Glomerular visceral epithelial cell (primary cell): ENCODE measurements around the gene ZNF800.
A peak's percentile ranks its signal among the peaks of the same experiment; 100 is the strongest.
"Not testable (repeated sequence)": the region's sequence is repeated elsewhere in the genome, so short reads cannot be mapped to it uniquely, and the experiment has no call there.

Experiments used
- DNase-seq: peaks from one replicate; pipeline ENCODE4 v3.0.0-alpha.2; 2016; ENCODE audit errors: extremely low spot score

ZNF800 gene, protein sequence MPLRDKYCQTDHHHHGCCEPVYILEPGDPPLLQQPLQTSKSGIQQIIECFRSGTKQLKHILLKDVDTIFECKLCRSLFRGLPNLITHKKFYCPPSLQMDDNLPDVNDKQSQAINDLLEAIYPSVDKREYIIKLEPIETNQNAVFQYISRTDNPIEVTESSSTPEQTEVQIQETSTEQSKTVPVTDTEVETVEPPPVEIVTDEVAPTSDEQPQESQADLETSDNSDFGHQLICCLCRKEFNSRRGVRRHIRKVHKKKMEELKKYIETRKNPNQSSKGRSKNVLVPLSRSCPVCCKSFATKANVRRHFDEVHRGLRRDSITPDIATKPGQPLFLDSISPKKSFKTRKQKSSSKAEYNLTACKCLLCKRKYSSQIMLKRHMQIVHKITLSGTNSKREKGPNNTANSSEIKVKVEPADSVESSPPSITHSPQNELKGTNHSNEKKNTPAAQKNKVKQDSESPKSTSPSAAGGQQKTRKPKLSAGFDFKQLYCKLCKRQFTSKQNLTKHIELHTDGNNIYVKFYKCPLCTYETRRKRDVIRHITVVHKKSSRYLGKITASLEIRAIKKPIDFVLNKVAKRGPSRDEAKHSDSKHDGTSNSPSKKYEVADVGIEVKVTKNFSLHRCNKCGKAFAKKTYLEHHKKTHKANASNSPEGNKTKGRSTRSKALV

DNA sequence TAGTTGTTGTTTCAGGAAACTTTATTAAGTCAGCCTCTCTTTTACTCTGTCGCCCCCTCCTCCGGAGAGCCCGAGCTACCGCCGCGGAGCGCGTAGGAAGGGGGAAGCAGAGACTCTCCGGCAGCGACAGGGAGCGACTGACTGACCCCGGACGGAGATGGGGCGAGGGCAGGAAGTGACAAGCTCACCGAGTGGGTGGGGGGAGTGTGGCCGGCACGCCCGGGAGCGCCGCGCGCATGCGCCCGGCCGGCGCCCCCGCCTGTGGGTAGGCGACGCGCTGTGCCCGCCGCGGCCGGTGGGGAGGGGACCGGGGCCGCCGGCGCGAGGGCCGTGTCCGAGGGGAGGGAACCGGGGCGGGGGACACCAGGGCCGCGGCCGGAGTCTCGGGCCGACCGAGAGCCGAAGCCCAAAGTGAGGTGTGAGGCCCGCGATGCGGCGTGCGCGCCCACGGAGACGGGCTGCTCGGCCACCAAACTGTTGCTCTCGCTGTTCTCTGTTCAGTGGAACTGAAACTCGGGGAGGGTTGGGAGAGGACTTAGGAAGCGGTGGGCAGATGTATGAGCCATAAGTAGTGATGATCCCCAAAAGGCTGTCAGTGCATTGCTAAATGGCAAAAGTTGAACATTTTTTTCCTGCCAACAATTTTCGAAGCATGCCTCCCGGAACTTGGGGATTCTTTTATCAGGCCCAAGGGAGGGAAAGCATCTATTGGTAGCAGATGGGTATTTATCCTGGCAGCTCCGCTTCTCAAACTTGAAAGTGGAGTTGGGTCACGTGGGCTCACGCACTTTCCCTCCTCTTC lies at the start of gene ZNF800:
ZNF800 (minus strand) TSS at position 143 of the 802 bp plus-strand sequence. CDS start 1,151 bp downstream, outside the sequence.
- DNase-seq: peak; percentile 88

DNA sequence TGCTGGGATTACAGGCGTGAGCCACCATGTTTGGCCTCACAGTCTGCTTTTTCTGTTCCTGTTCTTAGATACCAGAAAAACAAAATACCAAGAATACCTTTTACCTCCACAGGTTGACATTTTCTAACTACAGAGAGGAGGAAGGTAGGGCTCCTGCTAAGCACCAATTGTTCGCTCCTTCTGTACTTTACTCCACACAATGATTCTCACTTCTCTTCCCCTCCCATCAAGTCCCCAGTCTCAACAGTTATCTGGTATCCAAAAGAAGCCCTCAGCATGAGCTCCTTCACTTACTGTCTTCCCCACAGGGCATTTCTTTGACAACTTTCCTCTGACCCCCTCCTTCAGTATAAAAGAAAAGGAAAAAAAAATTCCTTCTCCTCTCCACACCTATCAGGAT lies 47.7 kb upstream of the ZNF800 start:
- DNase-seq: no peak

DNA sequence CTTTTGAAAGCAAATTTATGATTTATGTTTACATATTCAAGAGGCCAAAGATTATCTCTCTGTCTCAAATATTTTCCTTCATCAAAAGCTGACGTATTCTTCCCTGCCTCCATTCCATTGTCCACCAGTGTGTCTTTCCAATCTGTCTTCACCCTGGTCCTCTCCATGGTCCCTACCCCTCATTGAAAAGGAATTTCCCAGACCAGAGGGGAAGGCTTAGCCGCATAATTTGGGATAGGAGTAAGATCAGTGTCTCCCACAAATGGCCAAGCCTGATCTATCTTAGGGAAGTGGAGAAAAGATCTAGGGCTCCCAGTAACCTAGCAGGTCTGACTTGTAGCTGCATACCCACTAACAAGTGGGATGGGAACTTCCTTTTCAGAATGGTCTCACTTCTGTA lies 46.3 kb upstream of the ZNF800 start:
- no peak for DNase-seq

DNA sequence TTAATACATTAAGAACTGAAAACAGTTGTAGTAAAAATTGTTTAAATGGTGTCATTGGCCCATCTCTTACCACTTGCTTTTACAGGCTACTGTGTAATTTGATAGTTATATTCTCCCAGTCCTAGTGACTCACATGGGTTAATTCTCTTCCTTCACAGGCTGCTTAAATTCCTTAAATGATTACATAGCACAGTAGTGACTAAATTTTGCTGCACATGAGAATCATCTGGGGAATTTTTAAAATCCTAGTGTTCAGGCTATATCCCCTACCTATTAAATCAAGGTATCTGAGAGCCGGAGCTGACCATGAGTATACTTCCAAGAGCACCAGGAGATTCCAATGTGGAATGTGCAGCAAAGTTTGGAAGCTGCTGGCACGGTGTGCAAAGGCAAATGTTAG lies 45.3 kb upstream of the ZNF800 start:
- peak; percentile 42 for DNase-seq

DNA sequence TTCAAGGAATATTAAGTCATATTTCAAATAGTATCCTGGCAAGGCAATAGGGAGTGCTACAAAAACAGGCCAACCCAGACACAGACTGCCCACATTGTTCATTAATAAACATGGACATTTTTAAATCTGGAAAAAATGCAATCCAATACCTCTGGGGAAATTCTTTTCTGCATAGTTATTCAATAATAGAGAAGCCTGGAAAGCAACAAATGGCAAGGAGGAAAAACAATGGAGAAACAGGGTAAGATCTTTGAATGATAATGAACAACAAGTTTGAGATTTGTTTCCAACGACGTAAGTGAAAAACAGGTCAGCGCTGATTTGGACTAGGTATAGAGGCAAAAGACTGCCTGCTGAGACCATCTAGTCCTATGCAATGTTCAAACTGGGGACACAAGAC lies 44.7 kb upstream of the ZNF800 start:
- no peak for DNase-seq

DNA sequence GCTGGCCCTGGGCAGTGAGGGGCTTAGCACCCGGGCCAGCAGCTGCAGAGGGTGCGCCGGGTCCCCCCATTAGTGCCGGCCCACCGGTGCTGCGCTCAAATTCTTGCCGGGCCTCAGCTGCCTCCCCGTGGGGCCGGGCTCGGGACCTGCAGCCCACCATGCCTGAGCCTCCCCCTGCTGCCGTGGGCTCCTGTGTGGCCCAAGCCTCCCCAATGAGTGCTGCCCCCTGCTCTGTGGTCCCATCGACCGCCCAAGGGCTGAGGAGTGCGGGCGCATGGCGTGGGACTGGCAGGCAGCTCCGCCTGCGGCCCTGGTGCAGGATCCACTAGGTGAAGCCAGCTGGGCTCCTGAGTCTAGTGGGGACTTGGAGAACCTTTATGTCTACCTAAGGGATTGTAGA lies 36.8 kb upstream of the ZNF800 start:
- not testable (repeated sequence) for DNase-seq

DNA sequence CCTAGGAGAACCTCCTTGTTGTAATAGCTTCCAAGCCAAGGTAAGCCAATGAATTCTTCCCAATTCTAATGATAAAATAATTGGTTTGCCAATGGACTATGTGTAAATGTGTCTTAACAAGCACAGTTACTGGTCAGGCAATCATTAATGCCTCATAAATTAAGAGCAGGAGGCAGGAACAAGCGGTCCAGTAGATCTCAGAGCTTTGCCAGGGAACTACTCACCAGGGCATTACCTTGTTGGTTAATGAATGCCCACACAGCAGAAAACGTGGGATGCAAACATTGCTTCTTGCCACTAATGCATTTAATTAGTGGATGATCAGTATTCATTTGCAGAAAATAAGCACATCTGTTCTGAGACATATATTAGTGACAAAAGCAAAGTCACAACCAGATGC lies 26.7 kb upstream of the ZNF800 start:
- no peak for DNase-seq

DNA sequence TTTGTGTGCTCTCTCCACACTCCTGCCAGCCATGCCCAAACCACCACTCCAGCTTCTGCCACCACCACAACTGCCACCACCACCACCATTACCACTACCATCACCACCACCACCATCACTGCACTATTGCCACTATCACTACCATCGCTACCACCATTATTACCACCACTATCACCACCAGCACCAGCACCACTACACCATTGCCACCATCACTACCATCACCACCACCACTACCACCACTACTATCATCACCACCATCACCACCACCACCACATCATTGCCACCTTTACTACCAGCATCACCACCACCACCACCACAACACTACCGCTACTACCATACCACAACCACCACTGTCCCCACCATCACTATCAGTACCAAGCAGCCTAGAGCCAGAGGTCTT lies 26.0 kb upstream of the ZNF800 start:
- no peak for DNase-seq

DNA sequence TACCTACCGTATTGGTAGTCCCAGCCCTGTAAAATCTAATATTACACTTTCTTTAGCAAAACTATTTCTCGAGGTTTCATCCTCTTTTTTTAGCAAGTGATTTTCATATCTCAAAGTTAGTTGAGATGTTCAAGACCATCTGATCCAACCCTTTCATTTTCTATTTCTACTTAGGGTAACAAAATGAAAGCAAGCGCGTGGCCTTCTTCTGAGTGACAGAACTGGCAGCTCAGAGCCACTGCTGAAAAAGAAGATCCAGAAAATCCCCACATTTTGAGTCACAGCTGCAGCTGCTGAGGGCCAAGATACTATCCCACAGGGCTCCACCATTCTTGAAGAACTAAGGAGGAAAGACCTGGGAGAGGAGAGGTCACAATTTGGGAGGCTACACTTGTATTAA lies 24.8 kb upstream of the ZNF800 start:
- DNase-seq: no peak

DNA sequence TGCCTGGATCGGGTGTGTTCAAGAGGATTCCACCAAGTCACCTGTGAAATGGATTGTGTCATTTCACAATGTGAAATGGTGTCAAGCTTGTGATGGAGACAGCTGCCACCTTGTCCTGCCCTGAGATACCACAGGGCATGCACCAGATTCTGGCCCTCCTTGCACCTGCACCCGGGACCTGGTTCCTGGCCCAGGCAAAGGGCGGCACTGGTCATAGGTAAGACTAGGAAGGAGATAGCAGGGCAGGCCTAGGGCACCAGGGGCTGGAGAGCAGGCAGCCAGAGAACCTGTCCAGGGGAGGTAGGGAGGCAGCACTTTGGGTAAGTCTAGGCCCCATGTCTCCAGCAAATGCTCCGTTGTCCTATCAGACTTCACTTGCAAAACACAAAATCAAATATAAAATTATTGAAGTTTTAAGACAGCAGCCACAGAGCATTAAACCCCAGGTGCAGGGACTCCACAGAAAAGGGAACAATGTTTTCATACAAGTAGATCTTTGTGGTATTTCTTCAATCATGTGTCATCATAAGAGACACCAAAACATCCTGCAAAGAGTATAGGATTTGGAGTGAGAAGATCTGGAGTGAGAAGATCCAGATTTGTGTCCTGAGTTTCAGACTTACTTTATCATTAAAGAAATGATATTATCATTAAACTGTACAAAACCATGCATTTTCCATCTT lies 22.7 kb upstream of the ZNF800 start:
- no peak for DNase-seq

DNA sequence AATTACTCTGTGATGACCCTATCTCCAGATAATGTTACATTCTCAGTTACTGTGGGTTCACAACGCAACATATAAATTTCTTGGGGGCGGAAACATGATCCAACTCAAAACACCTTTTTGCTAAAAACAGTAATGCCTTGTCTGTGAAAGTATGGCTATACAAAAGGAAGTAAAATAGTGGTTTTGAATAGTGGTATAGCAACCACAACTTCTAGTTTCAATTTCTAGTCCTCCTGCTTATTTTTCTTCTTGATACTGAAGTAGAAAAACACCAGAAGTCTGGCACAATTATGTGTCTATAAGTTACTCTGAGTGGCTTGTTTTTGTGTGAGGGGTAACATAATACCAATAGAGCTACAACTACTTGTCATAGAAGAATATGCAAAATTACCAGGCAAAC lies 21.5 kb upstream of the ZNF800 start:
- DNase-seq: no peak

DNA sequence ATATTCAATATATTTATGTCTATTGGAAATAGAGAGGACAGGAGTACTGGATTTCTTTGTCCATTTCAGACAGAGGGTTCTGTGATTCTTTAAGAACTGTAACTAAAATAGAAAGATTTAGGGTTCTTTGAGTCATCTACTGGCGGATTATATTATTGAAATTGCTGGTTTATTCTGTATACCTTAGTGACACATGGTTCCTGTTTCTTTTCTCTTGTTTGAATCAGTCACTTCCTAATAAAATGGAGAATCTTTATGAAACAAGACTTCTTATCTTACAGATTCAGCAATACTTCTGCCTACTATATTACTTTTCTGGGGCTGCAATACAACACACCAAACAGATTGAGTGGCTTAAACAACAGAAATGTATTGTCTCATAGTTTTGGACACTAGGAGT lies 20.8 kb upstream of the ZNF800 start:
- no peak for DNase-seq

DNA sequence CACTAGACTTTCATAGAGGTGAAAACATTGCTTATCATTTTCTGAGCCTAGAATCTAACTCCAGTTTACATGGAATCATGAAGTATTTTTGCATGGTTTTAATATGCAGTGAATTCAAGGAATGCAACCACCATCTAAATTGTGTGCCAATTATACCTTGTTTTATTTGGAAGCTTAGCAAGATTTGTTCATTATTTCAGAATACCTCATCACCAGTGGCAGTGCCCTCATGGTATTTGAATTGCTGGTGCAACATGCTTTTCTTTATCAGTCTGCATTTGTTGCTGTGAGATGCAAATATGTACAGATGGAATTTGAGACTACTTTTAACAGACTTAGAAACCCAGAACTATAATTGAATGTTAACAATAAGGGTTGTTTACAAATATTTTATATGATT lies 18.7 kb upstream of the ZNF800 start:
- no peak for DNase-seq

DNA sequence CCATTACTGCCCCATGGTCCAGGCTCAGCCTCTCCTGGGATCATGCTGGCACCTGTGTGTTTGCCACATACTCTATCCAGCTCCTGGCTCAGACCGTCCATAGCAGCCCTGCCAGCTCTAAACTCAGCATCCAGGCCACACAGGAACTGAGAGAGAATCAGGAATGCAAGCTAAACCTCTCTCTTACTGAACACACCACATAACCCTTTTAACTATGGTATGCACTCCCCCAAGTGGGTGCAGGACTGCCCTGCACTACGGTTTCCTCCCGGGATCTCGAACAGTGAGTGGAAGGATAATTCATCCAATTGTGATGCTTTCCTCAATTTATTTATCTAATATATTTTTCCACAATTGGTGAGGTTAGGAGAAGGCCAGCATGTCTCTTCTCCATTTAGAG lies 17.1 kb upstream of the ZNF800 start:
- DNase-seq: no peak

DNA sequence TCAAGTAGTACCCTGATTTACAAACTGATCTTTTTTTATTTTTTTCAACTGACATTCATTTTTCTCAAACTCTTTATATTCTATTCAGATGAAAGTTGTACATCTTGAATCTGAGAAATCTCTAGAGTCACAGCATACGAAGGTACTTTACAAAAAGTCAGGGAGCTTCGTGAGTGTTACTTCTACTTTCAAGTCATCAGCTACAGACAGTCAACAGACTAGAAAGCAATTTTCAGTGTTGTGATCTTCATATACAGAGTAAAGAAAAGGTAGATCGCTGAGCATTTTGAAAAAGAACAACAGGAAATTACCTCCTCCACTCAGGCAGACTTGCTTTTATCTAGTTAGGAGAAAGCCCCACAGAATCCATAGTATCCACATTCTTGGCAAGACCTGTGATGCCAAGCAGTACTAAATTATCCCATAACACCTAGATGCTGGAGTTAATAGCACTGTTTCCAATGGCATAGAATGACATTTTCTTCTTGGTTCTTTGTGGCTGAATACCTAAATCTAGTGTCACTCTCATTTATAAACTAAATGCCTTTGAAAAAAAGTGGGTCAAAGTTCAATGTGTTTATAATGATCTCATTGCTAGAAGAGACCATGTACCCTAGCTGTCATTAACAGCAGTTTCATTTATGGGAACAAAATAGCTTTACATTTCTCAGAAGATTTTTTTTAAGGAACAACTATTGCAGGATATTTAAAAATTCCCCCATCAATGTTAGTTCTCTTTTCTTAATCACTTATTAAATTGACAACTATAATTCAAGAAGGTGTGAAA lies 12.0 kb upstream of the ZNF800 start:
- no peak for DNase-seq

DNA sequence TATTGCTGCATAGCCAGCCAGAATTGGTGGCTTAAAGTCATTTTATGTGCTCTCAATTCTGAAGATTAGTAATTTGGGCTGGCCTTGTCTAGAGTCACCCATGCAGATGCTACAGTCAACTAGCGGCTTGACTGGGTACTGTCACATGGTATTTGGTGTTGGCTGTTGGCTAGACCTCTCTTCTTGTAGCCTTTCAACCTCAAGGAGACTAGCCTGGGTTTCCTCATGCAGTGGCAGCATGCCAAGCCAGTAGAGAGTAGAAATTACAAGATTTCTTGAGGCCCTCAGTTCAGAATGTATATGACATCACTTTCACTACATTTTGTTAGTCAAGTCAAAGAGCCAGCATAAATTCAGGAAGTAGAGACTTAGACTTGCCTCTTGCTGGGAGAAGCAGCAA lies 3.7 kb upstream of the ZNF800 start:
- DNase-seq: no peak

DNA sequence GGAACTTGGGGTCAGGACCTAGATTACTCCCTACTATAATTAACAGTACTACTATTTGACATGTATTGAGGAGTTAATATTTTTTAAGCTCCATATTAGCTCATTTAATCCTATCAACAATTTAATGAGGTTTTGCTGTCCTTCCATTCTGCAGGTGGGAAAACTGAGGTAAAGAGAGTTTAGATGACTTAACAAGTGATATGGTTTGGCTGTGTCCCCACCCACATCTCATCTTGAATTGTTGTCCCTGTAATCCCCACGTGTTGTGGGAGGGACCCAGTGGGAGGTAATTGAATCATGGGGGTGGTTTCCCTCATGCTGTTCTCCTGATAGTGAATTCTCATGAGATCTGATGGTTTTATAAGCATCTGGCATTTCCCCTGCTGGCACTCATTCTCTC lies 2.6 kb upstream of the ZNF800 start:
- DNase-seq: not testable (repeated sequence)

DNA sequence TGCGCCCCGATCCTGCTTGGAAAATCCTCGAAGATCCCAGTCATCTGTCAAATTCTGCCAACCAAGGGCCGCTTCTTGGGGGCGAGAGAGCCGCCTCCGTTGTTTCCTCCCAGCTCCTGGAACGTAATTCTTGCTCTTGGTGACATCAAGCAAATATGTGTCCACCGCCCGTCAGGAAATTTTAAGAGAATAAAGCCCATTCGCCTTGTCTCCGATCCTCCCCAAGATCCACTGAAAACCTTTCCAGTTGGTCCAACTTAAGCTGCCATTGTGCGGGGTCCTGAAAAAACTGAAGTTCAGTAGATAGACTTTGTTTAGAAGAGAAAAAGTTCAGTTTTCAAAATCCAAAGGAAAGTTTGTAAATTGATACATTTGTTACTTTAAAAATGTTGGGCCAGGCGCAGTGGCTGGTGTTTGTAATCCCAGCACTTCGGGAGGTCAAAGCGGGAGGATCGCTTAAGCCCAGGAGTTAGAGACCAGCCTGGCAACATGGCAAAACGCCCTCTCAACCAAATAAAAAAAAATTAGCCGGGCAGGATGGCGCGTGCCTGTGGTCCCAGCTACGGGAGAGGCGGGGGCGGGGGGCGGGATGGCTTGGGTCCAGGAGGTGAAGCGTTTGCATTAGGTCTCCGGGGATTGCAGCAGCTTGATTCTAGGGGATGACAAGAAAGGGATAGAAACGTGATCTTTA lies 1.0 kb upstream of the ZNF800 start:
- no peak for DNase-seq

DNA sequence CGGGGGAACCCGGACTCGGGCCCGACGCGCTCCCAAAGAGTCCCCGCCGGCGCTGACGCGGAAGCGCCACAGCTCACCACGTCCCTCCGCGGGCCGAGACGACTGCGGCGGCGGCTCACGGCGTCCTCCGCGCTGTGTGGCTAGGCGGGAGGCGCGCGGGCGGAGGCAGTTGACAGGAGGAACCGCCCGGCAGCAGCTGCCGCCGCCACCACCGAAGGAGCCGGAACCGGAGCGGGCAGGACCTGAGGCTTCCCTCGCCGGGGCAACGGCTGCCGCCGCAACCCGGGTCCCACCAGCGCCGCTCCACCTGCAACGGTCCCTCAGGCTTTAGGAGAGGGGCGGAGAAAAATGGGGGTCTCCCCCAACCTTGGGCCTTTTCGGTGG lies 334 bp downstream of the ZNF800 start:
- DNase-seq: peak; percentile 42

DNA sequence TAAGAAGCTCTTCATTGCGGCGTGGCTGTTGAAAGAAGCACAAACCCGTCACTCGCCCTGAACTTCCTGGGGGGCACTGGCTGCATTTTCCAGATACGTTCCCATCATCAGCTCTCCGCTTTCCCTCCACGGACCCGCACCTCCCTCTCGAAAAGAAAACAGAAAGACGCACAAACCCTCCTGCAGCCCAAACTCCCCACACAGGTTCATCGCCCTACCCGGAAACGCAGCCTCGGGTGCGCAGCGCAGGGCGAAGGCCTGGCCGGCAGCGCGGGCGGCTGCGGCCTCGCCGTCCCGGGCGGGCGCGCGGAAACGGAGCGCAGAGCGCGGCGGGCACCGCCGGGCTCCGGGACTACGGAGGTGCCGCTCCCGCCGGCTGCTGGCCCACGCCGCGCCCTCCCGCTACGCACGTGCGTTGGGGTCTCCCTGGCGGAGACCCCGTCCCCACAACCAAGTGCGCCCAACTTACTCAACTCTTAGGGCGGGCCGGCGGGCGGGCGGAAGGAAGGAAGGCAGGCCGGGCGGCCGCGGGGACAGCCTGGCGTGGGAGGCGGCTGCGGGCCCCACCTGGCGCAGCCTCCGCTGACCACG lies 822 bp downstream of the ZNF800 start:
- DNase-seq: peak; percentile 25
